AG04449 (cell line): ENCODE measurements around the gene NGEF.

Experiments used
- CTCF ChIA-PET: fragments of 350-600 bp; formaldehyde crosslinking; extraction: SDS; loops from one replicate; lab custom pipeline; 2021; ENCODE audit warnings: antibody characterized with exemption; lab: Yijun Ruan, JAX
- POLR2A ChIA-PET: fragments of 400-600, 350-600 bp; formaldehyde crosslinking; extraction: SDS; loops from one replicate; lab custom pipeline; 2020; ENCODE audit warnings: antibody characterized with exemption, inconsistent platforms; lab: Yijun Ruan, JAX
- DNase-seq: peaks from one replicate; pipeline ENCODE4 v3.0.0-alpha.2; 2010; ENCODE audit warnings: low read depth, low spot score
- H3K4me3 ChIP-seq: 2 replicates; pipeline ENCODE4 v1.5.1; 2011; ENCODE audit warnings: low read depth, mild to moderate bottlenecking, control low read depth, low read length
- TF ChIP-seq, protein P1 (sequence below): IDR thresholded peaks from one replicate; pipeline ENCODE4 v1.5.1; 2011; ENCODE audit warnings: mild to moderate bottlenecking, moderate library complexity, low read length, control low read depth, inconsistent platforms; ENCODE audit not compliant: insufficient read depth; ENCODE audit errors: missing control alignments

The NGEF gene

DNA sequence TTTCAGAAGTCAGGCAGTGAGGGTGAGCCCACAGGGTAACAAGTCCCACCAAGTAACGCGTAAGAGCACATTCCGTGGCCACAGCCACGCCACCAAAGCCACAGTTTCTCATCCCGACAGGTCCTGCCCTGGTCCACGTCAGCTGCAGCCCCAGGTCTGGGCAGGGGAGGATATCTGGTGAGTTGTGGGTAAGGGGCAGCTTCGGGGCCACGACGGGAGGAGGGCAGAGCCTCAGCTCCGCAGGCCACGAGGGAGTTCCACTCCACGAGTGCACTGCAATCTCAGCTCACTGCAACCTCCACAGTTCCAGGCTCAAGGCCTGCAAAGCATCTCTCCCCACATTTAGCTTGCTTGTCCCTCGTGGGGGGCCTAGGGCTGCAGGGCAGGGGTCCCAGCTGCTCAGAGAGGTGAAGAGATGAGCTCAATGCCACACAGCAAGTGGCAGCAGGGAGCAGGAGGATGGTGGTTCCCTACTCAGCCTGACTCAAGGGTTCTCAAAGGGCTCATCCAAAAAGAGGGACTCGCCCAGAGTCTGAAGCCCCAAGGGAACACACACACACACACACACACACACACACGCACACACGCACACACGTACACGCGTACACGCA, 130.4 kb downstream of the NGEF start:
- ChIA-PET CTCF (no interaction called here), POLR2A (no interaction called here)
- TF ChIP-seq, protein P1, sequence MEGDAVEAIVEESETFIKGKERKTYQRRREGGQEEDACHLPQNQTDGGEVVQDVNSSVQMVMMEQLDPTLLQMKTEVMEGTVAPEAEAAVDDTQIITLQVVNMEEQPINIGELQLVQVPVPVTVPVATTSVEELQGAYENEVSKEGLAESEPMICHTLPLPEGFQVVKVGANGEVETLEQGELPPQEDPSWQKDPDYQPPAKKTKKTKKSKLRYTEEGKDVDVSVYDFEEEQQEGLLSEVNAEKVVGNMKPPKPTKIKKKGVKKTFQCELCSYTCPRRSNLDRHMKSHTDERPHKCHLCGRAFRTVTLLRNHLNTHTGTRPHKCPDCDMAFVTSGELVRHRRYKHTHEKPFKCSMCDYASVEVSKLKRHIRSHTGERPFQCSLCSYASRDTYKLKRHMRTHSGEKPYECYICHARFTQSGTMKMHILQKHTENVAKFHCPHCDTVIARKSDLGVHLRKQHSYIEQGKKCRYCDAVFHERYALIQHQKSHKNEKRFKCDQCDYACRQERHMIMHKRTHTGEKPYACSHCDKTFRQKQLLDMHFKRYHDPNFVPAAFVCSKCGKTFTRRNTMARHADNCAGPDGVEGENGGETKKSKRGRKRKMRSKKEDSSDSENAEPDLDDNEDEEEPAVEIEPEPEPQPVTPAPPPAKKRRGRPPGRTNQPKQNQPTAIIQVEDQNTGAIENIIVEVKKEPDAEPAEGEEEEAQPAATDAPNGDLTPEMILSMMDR, result no peak
- DNase-seq, result no peak
- H3K4me3 ChIP-seq, result no peak overlapping the region

DNA sequence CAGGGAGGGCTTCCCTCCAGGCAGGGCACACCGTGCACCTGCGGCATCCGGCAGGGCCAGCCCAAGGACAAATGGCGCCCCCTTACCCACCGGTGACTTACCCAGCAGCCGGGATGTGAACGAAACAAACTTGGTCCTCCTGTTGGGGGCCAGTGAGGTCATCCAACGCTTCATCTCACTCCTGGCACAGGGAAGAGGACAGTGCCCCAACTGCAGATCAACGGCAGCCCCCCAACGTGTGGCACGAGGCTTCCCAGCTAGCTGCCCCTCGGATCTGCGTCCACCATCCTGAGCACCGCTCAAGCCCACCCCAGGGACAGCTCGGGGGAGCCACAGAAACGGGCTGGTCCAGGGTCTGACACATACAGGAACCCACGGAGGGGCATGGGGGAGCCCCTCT, 131.0 kb downstream of the NGEF start:
- POLR2A ChIA-PET, result no interaction called here
- H3K4me3 ChIP-seq, result no peak overlapping the region
- CTCF ChIA-PET, result interaction anchor here (1.2 to 1.4 kb wide), 2 partner anchors 29 to 172 kb away, joined by 5 to 8 read pairs; no protein-coding TSS in a partner anchor
- no peak for DNase-seq
- TF ChIP-seq, protein P1, result no peak

DNA sequence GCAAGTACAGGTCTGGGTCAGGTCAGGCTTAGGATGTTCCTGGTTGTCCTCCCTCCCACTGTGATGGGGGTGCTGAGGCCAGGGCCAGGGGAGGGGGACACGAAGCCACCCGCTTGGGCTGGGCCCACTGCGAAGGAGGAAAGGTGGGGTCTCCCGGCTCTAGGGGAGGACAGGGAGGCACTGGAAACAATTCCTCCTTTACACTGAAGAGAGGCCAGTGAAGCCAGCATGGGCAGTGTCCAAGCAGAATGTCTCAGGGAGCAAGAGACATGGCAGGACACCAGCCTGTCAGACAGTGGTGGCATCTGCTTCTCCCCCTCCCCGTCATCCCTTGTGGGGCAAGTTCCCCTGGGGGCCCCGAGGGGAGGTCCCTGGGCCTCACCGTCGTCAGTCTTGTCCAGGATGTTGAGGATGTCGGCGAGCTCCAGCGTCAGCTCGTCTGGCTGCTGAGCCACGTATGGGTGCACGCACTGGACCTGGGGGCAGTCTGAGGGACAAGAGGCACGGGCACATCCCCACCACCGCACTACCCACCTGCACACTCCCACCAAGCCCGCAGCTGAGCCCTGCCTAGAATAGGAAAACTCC, 132.2 kb downstream of the NGEF start:
- no peak overlapping the region for H3K4me3 ChIP-seq
- ChIA-PET CTCF (interaction anchor here (1.2 to 1.4 kb wide), 2 partner anchors 28 to 173 kb away, joined by 5 to 8 read pairs; no protein-coding TSS in a partner anchor), POLR2A (no interaction called here)
- no peak for DNase-seq
- TF ChIP-seq, protein P1, result no peak

DNA sequence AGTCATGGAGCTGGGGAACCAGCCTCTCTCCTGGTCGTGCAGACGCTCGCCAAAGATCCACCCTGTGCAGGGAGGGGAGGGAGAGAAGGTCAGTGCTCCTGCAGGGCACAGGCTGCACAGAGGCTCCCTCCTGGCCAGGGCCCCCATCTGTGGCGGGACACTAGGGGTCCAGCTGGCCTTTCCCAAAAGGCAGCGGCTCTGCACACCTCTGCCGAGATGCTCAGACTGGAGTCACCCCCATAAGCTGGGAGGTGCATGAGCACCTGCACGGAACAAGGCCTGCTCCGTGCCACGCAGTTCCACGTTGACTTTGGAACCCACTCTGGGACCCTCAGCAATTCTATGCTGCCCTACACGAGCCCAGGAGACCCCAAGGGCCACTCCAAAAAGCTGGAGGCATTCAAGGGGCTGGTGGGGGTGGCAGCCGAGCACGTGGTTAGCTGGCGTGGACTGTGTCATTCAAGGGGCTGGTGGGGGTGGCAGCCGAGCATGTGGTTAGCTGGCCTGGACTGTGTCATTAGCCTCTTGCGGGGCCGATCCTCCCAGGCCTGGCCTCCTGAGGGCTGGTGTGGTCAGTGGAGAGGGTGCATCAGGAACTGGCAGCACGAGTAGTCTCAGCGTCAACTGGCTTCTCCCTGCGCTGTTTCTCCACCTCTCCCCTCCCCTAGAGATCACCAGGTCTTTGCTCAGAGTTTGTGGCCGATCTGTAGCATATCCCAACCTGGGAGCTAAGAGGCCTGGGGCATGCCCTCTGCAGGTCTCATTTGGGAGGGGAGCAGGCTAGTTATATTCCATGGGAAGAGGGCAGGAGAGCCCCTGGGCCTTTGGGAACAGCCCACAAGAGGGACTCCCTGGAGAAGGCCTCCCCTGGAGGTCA, 133.2 kb downstream of the NGEF start:
- no peak overlapping the region for H3K4me3 ChIP-seq
- TF ChIP-seq, protein P1, result no peak
- ChIA-PET POLR2A (no interaction called here), CTCF (no interaction called here)
- DNase-seq, result no peak

DNA sequence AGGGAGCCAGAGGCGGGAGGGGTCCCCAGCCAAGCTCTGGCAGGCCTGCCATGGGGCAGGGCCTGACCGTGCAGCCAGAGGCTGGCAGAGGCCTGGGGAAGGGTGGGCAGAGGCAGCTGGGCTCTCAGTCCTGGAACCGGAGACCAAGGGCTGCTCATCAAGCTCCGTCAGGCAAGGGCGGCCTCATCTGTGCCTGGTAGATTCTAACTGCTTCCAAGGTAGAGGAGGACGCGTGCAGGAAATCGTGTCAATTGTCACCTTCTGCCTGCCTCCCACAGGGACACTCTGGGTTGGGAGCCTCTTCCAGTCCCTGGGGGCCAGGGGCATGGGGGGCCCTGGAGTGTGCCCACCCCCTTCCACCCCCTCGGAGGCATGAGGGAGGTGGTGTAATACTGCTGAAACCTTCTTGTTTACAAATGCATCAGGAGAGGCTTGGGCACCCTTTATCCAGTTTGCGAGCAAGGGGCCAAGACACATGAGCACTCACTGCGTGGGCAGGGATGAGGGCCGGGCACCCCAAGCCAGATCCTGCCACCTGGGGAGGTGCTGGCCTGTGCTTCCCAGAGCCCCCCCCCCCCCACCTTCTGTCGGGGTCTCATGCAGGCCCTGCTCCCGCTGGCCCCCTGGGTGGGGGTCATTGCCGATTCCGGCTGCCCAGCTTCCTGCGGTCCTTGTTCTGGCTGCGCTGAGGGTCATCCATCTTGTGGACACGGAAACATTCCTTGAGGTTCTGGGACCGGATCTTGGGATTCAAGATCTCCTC, 134.0 kb downstream of the NGEF start:
- no peak for DNase-seq
- CTCF ChIA-PET, result no interaction called here
- POLR2A ChIA-PET, result no interaction called here
- TF ChIP-seq, protein P1, result no peak
- H3K4me3 ChIP-seq, result no peak overlapping the region
